LNCAP (cell line): ENCODE data around the gene C1QTNF3.

Experiments used
- CTCF ChIP-seq: fragments of 450-650 bp; IDR thresholded peaks from 2 replicates; pipeline ENCODE4 v1.5.1; 2017; ENCODE audit warnings: mild to moderate bottlenecking

C1QTNF3 gene

GRCh38 chr5:34055667-34056066 lies 12.7 kb upstream of the C1QTNF3 start:
- TF ChIP-seq CTCF = no peak

GRCh38 chr5:34054400-34054729 lies 11.4 kb upstream of the C1QTNF3 start:
- no peak for TF ChIP-seq CTCF

- TF ChIP-seq CTCF = no peak
Observed at GRCh38 chr5:34053571-34054399, 10.8 kb upstream of the C1QTNF3 start.

- TF ChIP-seq CTCF = no peak
Observed at GRCh38 chr5:34053133-34053532, 10.1 kb upstream of the C1QTNF3 start.

DNA sequence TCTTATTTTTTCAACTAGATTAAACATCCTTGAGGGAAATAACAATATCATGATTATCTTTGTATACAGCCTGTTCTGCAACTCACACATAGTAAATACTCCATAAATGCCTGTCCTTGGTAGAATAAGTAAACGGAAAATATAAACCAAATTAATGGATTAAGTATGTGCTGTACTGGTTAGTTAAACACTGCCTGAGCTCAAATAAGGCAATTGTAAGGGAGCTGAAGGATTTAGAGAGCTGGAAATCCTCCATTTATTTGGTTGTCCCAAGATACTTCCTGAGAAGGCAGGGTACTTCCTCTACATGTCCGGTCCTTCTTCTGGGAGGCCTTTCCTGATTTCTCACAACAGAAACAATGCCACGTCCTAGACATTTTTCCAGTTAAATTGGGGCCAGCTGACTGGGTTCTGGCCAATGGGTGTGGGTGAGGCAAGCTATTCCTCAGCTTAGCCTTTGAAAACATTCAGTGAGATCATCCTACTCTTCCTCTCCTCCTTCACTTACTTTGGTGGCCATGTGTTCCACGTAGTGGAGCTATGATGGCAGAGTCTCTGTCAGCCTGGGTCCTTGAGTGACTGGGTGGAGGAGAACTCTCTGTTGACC lies 8.5 kb upstream of the C1QTNF3 start:
- TF ChIP-seq CTCF = no peak

DNA sequence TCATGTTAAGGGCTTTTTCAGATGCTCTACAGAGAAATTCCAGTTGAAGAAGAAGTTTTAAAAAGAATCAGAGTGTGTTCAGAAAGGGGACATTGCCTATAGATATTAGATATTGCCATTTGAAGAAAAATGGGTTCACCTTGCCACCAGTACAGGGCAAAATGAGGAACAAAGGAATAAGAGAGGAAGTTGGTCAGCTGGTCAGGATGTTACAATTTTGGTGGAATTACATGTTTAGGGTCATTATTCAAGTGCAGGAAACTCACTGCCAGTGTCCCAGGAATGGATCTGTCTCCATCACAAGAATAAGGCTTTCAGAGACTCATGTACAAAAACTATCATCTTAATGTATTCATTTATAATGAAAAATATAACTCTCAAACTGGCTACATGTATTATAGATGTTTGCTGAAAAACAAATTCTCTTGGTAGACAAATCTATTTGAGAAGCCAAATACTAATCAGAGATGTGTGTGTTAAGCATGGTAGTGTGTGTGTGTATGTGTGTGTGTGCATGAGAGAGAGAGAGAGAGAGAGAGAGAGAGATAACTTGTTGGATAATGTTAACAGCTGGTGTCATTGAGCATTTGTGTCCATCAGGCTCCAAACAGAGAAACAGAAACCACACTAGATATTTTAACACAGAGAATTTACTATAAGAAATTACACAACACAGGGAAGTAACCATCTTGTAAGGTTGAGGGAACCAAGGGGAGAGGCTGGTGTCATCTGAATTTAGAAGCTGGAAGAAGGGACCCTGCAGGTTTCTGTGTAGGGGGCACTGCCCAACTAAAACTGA lies 5.0 kb upstream of the C1QTNF3 start:
- TF ChIP-seq CTCF = no peak

- TF ChIP-seq CTCF = no peak
Observed at GRCh38 chr5:34047143-34047542, 4.1 kb upstream of the C1QTNF3 start.
